ENCODE results near the gene NRARP. TPM values are rescaled to one million over a fixed set of nuclear protein-coding genes. Genes with fewer than 3 reads are reported as not detected.

Gene NRARP
- total RNA-seq, 1 donor = 0.09 TPM

DNA sequence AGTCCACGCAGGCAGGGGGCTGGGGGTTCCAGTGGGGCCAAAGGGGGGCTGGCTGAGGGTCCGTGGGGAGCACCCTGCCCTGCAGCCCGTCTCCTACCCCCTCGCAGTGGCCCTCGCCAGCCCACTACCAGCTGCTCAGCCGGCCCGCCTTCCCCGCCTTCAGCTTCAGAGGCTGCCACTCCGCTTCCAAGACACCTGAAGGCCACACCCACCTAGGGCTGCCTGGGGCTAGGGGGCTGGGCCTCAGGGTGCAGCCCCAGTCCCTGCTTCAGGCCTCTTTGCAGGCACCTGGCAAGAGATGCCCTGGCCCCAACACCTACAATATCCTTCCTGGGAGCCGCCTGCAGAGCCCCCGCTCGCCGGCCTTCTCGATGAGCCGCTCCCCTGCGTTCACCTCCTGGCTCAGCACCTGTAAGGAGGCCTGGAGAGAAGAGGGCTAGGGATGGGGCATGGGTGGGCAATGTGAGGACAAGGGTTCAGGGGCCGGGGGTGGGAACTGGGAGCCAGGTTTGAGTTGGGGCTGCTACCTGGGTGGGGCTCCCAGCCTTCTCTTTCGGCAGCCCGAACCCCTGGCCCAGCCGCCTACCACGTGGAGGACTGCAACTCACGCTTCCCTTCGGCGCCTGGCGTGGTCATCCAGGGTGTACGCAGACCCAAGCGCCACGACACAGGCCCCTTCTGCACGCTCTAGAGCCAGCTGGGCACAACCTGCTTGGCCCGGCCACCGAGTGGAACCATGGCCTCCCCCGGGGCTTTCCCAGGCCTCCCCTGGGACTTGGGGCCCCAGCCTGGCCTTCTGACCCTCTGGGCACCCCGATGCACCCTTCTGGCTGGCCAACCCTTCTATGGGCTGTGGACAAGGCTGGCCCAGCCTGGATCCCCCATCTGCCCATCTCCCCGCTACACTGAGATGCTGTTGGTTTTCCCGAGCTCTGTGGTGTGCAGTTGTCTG, 49.2 kb downstream of the NRARP start:
- TF ChIP-seq, protein P1, sequence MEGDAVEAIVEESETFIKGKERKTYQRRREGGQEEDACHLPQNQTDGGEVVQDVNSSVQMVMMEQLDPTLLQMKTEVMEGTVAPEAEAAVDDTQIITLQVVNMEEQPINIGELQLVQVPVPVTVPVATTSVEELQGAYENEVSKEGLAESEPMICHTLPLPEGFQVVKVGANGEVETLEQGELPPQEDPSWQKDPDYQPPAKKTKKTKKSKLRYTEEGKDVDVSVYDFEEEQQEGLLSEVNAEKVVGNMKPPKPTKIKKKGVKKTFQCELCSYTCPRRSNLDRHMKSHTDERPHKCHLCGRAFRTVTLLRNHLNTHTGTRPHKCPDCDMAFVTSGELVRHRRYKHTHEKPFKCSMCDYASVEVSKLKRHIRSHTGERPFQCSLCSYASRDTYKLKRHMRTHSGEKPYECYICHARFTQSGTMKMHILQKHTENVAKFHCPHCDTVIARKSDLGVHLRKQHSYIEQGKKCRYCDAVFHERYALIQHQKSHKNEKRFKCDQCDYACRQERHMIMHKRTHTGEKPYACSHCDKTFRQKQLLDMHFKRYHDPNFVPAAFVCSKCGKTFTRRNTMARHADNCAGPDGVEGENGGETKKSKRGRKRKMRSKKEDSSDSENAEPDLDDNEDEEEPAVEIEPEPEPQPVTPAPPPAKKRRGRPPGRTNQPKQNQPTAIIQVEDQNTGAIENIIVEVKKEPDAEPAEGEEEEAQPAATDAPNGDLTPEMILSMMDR (IDR thresholded peaks at IDR 0.05; ENCODE audit: insufficient read depth, low read length) = no peak
- H3K4me3 ChIP-seq (ENCODE audit: low read depth, low read length) = no peak overlapping the region
- no peak for DNase-seq (ENCODE audit: low read depth)

DNA sequence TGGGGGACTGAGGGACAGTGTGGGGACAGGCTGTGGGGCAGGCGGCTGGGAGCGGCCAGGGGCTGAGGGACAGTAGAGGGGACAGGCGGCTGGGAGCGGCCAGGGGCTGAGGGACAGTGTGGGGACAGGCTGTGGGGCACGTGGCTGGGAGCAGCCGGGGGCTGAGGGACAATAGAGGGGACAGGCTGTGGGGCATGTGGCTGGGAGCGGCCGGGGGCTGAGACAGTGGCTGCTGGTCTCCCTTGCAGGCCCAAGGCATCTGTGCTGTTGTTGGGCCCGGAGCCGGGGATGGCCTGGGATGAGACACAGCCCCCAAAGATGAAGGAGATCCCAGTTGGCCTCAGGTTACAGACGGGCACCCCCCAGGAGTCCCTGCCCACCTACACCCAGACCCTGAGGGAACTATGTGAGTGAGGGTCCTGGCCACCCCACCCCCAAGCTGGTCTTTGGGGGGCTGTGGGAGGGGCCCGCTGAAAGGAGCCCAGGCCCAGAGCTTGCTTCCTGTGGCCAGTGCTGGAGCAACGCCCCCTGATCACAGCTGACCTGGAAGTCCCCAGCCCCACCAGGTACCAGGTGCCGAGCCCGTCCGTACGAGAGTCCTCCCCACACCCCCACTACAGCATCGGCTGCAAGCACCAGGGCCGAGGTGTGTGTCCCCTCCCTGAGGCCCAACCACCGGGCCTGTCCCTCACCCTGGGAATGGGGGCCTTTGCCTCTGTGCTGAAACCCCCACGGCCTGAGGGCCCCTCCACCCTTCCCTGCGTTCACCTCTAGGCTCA, 50.4 kb downstream of the NRARP start:
- H3K4me3 ChIP-seq (ENCODE audit: low read depth, low read length) = no peak overlapping the region
- DNase-seq (ENCODE audit: low read depth) = no peak
- TF ChIP-seq, protein P1 (IDR thresholded peaks at IDR 0.05; ENCODE audit: insufficient read depth, low read length) = no peak

DNA sequence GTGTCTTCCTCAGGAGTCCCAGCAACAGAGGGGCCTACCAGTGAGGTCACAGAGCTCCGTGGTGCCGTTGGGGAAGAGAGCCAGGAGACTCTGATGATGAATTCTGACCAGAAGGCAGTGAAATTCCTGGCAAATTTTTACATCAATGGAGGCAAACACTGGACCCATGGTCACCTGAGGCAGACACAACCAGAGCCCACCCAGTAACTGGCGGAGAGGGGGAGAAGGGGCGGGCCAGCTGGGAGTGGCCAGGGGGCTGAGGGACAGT, 50.9 kb downstream of the NRARP start, which contains the start of gene STPG3:
STPG3 (plus strand) TSS at position 93 of the 268 bp plus-strand sequence; CDS start at position 94, 1 bp downstream.
- TF ChIP-seq, protein P1 (IDR thresholded peaks at IDR 0.05; ENCODE audit: insufficient read depth, low read length) = no peak
- H3K4me3 ChIP-seq (ENCODE audit: low read depth, low read length) = no peak within 1 kb of the TSS
- DNase-seq (ENCODE audit: low read depth) = no peak

DNA sequence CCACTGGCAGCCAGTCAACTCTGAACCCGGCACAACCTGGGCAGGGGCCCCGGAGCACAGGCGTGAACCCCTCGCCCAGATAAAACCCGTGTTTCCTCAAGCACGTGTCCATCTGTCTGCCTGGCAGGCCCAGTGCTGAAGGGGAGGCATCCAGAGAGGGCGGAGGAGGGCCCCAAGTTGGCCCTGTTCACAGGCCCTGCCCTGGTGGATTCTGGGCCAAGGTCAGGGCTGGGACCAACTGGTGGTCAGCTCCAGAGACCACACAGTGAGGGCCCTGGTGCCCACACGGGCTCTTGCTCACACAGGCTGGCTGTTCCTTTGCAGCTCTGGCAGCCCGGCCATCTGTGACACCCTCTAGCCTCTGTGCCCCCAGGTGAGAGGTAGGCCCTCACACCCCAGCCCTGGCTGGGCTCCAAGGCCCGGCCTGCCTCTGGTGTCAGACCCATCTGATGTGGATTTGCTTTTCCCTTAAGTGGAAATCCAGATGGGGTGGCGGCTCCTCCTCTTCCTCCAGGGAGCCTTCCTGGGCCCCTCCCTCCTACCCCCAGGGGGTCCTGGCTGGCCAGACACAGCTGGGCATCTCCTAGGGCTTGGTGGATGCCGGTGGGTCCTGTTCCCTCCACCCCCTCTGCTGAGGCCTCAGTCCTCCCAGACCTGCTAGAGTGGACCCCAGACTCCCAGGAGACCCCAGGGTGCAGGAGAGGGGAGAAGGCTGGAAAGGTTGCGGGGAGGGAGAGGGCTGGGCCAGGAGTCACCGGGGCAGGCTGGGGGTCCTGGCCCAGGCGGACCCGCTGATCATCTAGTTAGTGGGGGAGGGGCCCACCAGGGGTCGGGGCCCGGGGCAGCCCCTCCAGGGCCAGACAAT, 51.5 kb downstream of the NRARP start:
- DNase-seq (ENCODE audit: low read depth) = no peak
- H3K4me3 ChIP-seq (ENCODE audit: low read depth, low read length) = no peak overlapping the region
- TF ChIP-seq, protein P1 (IDR thresholded peaks at IDR 0.05; ENCODE audit: insufficient read depth, low read length) = no peak

Other genes starting within 250 kb of the NRARP start
- 0.09 TPM in 1 of 2 replicates, not detected in the other for gene ENTPD2, start 248.2 kb downstream of the NRARP start, total RNA-seq (ENCODE audit: low replicate concordance)
- gene SAPCD2, start 231.7 kb downstream of the NRARP start, total RNA-seq (ENCODE audit: low replicate concordance) = 0.41 and 1.5 TPM in 2 replicates
- 12.7 and 17.7 TPM in 2 replicates for gene UAP1L1, start 224.8 kb downstream of the NRARP start, total RNA-seq (ENCODE audit: low replicate concordance)
- gene MAN1B1, start 215.3 kb downstream of the NRARP start, total RNA-seq (ENCODE audit: low replicate concordance) = 50.8 and 103 TPM in 2 replicates
- gene DPP7, start 187.5 kb downstream of the NRARP start, total RNA-seq (ENCODE audit: low replicate concordance) = 69.5 and 72.3 TPM in 2 replicates
- not detected in 2 replicates for gene GRIN1, start 163.1 kb downstream of the NRARP start, total RNA-seq (ENCODE audit: low replicate concordance)
- not detected in 2 replicates for gene LRRC26, start 132.2 kb downstream of the NRARP start, total RNA-seq (ENCODE audit: low replicate concordance)
- not detected in 2 replicates for gene TMEM210, start 130.2 kb downstream of the NRARP start, total RNA-seq (ENCODE audit: low replicate concordance)
- 25.7 and 28.0 TPM in 2 replicates for gene ANAPC2, start 113.7 kb downstream of the NRARP start, total RNA-seq (ENCODE audit: low replicate concordance)
- gene SSNA1, start 113.6 kb downstream of the NRARP start, total RNA-seq (ENCODE audit: low replicate concordance) = 43.5 and 51.5 TPM in 2 replicates
- 8.0 and 10.5 TPM in 2 replicates for gene TPRN, start 101.5 kb downstream of the NRARP start, total RNA-seq (ENCODE audit: low replicate concordance)
- gene TMEM203, start 96.6 kb downstream of the NRARP start, total RNA-seq (ENCODE audit: low replicate concordance) = 32.3 and 34.7 TPM in 2 replicates
- gene NDOR1, start 96.6 kb downstream of the NRARP start, total RNA-seq (ENCODE audit: low replicate concordance) = 8.5 and 8.6 TPM in 2 replicates
- 0.45 TPM in 1 of 2 replicates, not detected in the other for gene RNF208, start 80.0 kb downstream of the NRARP start, total RNA-seq (ENCODE audit: low replicate concordance)
- gene CYSRT1, start 77.1 kb downstream of the NRARP start, total RNA-seq (ENCODE audit: low replicate concordance) = 0.36 and 0.49 TPM in 2 replicates
- gene RNF224, start 74.8 kb downstream of the NRARP start, total RNA-seq (ENCODE audit: low replicate concordance) = 0.09 TPM in 1 of 2 replicates, not detected in the other
- gene SLC34A3, start 71.4 kb downstream of the NRARP start, total RNA-seq (ENCODE audit: low replicate concordance) = not detected in 2 replicates
- 21.8 and 195 TPM in 2 replicates for gene TUBB4B, start 61.0 kb downstream of the NRARP start, total RNA-seq (ENCODE audit: low replicate concordance)
- not detected in 2 replicates for gene STPG3, start 51.0 kb downstream of the NRARP start, total RNA-seq (ENCODE audit: low replicate concordance)
- gene NELFB, start 46.9 kb downstream of the NRARP start, total RNA-seq (ENCODE audit: low replicate concordance) = 27.1 and 43.7 TPM in 2 replicates
- 12.6 and 31.3 TPM in 2 replicates for gene TOR4A, start 24.5 kb downstream of the NRARP start, total RNA-seq (ENCODE audit: low replicate concordance)
- 5.2 and 14.3 TPM in 2 replicates for gene EXD3, start 120.9 kb upstream of the NRARP start, total RNA-seq (ENCODE audit: low replicate concordance)
- 0.36 and 0.74 TPM in 2 replicates for gene NOXA1, start 121.1 kb upstream of the NRARP start, total RNA-seq (ENCODE audit: low replicate concordance)
- not detected in 2 replicates for gene ENTPD8, start 139.1 kb upstream of the NRARP start, total RNA-seq (ENCODE audit: low replicate concordance)
- 29.1 and 29.6 TPM in 2 replicates for gene NSMF, start 157.1 kb upstream of the NRARP start, total RNA-seq (ENCODE audit: low replicate concordance)
- 0.81 and 5.4 TPM in 2 replicates for gene PNPLA7, start 248.1 kb upstream of the NRARP start, total RNA-seq (ENCODE audit: low replicate concordance)
- 27.7 and 81.1 TPM in 2 replicates for gene MRPL41, start 249.6 kb upstream of the NRARP start, total RNA-seq (ENCODE audit: low replicate concordance)

Data from fibroblast of the aortic adventitia (primary cell).